ENCODE results near the gene CEP128.

CEP128 gene

DNA sequence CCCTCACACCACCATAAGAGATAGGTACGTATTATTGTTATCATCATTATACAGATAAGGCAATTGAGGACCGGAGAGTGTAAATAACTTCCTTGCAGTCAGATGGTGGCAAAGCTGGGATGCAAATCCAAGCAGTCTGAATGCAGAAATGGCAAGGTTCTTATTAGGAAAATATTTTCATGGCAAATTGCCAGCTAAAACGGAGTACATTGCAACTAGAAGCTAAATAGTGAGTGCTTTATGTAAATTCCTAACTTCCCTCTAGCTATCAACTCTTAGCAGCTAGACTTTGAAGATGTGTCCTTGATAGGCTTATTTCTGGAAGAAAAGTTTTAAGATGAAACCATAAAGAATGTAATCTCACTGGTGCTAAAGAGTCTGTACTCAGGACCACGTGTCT, 406.4 kb downstream of the CEP128 start:
- DNase-seq = no peak

DNA sequence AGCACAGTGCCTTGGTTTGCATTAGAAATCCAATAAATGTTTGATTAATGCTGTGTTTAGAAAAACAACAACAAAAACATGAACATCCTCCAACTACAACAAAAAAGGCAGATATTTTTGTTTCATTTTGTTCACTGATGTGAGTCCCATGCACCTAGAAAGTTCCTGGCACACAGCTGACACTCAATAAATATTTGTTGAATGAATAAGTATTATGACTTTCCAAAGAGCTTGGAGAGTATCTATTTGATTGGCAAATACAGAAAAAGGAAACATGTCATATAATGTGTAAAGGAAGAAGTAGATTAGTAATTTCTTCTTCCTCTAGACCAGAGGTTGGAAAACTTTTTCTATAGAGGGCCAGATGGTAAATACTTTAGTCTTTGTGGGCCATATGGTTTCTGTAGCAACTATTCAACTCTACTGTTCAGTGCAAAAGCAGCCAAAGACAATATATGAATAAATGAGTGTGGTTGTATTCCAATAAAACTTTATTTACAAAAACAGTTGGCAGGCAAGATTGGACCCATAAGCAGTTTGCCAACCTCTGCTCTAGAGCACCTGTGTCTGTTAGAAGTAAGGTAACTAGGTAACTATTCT, 417.9 kb downstream of the CEP128 start:
- DNase-seq = no peak

DNA sequence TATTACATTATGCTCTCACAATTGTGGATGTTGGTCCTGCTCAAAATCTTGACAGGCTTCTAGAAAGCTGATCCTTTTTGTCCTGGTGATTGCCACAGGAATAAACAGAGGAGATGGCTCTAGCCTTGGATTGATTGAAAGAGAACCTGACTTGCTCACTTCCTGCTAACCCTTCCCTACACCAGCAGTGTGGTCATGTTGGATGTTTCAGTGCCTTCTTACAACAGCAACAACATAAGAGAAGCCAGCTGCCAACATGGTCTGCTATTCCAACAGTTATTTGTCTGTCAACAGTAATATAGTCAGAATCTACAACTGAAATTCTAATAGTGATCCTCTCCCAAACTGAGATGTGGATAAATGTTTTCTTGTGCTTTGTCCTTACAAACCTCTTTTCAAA, 418.6 kb downstream of the CEP128 start:
- DNase-seq = no peak

DNA sequence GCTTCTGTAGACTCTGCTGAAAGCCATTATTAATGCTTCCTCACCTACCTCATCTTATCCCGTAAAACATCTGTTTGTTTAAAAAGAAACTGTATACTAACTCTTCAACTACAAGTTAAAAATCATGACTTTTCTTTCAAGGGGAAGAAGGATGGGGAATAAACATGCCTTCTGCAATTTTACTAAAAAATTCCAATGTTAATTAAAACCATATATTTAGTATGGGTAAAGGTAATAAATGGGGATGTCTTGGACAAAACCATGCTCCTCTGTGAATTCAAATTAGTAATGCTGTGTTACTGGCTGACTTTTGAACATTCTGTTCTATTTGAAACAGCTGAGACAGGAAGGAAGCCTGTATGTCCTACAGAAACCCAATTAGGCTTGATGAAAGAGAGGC, 419.1 kb downstream of the CEP128 start:
- DNase-seq = no peak

DNA sequence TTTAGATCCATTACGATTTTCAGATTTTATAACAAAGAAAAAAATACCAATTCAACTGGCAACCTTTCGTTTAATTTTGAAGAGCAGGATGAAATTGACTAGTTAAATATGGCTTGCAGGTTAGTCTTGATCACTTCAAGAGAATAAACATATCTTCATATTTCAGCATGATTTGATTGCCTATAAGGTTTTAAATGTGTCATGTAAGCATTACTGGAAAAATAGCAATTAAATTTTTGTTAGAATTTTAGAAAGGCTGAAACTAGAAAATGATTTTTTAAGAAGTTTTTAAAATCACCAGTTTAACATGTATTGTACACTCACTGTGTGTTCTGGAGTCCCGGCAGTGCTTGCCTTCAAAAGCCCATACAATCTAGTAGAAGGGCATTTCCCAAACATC, 420.1 kb downstream of the CEP128 start:
- DNase-seq = no peak

DNA sequence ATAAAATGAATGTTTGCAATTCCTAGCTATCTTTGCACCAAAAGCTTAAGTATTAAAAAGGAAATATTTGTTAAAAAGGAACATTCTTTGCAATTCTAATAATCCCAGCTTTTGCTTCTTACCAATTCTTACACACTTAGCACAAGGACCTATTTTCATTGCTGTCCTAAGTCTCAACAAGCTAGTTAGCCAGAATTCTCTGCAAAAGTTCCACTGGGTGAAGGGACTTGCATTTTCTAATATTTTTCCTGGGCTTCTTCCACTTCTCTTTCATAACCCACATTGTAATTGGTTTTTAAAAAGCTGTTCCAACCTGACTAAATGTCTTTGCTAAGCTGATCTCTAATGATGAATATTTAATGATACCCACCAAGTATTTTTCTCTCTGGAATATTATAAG, 422.5 kb downstream of the CEP128 start:
- no peak for DNase-seq

DNA sequence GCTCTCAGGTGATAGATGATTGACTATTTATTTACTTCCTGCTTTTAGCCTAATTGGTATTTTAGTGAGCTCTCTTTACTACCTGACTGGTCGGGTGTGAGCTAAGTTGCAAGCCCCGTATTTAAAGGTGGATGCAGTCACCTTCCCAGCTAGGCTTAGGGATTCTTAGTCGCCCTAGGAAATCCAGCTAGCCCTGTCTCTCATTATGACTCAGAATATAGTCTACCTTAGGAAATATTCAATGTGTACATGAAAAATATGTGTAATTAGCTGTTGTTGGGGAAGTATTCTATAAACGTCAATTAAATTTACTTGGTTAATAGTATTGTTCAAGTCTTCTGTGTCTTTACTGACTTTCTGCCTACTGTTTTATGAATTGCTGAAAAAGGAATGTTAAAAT, 423.4 kb downstream of the CEP128 start:
- no peak for DNase-seq

DNA sequence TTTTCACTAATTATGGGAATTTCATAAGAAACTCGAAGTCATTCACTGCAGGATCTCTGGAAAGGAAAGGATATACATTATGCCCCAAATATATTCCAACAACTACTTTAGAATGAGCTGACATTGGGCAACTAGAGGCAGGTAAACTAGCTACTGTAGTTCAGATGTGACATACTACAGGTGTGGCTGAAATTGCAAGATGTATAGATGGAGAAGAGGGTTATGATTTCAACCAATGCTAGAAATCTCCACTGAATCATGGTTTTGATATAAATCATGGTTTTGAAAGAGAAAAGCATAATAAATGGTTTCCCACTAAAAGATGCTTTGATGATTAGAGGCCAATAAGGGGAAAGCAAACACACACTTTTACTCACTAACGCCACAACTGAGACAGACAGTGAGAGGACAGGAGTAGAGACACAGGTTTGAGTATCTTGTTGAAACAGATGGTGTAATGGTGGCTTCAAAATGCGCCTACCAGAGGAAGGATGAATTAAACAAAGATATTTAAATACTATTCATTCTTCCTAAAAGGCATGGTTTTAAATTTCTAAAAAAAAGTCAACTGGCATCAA, 434.2 kb downstream of the CEP128 start:
- DNase-seq = no peak

DNA sequence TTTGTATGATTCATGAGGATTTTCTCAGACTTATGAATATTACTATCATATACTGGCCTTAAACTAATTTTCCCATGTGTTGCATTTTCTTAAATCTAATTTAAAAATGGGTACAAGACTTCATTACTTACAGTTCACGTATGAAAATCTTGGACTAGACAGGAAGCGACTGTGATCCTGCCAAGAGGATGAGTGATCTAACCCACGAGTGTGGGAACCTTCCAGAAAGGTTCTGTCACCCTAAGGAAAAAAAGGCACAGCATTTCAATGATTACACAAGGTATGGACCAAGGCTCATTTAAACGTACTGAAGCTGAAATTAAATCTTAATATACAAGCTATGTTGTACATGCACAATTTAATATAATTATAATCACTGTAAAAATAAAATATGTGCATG, 436.8 kb downstream of the CEP128 start:
- DNase-seq = no peak

DNA sequence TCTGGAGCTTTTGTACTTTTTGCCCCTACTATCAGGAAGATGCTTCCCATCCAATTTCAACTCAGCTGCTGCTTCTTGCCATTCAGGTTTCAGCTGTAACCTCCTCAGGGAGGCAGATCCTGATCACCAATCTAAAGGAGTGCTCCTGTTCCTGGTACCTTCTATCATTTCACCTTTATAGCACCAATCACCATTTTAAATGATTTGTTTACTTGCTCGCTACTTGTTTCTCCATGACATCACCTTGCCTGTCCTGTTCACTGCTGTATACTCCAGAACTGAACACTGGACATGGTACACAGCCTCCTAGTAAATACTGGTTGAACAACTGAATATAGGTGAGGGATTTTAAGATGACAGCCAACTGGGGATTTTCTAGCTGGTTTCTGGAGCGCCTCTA, 443.0 kb downstream of the CEP128 start:
- DNase-seq = no peak

DNA sequence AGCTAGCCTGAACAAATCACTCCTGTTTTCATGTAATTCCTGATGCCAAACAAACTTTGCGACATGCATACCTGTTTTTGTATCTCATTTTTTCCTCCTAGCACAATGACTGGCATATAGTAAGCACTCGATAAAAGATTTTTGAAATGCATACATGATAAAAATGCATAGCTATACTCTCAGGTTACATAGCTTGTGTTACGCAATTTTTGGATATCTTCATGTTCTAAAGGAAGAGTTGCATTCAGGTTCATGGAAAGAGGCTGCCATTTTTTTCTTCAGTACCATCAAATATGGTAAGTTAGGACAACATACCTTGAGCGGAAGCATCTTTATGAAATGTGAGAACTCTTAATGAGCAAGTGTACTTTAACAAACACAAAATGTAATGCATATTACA, 445.4 kb downstream of the CEP128 start:
- no peak for DNase-seq

DNA sequence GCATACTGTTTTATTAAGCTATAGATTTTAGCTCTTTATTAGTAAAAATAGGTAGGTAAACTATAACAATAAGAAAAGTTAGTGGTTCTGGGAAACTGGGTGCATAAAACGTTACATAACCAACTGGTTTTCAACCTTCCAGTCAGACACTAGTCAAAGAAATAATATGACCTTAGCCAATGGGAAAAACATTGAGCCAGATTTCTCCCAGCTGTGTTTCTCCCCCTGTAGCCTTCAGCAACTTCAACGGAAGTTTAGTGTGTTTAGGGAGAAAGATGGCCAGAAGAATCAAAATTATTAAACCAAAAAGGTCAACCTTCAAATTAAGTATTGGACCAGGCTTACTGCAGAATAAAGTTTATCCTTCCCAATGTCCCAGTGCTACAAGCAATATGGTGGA, 446.8 kb downstream of the CEP128 start:
- no peak for DNase-seq

DNA sequence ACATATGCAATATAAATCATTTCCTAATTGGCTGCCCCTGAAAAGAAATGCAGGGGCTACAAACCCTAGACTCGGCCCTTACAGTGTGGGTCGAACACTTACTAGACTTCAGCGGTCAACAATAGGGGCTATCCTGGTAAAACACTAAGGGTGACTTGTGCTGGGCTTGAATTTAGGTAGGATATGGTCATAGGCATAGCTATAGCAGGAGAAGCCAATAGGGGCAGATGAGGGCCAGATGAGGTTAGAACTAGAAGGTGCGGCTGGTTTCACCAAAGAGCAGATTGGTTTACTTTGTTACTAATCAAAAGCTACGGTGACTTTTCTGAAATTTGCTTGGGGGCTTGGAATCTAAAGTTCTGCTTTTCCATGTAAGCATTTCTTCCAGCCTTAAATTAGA, 447.9 kb downstream of the CEP128 start:
- DNase-seq = no peak

DNA sequence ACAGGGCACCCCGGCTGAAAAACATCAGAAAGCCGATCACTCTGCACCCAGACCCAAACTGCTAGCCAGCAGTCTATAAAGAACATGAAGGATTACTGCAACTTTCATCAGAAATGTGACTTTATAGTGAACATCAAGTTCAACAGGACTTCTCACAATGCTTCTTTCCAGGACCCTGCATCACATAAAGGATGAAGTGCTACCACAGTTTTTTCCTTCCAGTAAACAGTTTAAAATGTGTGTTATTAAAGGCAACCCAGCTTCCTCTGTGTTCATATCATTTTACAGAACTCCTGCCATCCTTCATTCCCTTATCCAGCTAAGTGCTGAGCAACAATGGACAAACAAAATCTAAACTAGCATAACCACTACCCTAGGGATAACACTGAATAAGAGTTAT, 449.9 kb downstream of the CEP128 start:
- no peak for DNase-seq

DNA sequence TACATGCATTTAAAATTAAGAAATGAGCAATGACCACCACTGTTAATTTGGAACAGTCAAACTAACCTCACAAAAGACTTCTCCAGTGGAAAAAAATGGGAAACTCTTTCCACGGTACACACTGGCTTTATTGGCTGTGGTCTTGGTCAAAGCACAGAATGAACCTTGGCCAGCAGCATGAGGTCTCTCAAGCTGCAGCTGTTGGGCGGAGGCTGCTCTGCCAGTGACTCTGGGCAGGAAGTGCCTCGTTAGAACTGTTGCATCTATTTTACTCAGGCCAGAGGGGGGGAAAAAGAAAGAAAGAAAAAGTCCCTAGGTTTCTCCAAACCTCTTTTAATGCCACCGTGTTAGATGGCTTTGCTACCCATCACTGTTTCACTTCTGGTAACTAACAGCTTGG, 450.4 kb downstream of the CEP128 start:
- no peak for DNase-seq

DNA sequence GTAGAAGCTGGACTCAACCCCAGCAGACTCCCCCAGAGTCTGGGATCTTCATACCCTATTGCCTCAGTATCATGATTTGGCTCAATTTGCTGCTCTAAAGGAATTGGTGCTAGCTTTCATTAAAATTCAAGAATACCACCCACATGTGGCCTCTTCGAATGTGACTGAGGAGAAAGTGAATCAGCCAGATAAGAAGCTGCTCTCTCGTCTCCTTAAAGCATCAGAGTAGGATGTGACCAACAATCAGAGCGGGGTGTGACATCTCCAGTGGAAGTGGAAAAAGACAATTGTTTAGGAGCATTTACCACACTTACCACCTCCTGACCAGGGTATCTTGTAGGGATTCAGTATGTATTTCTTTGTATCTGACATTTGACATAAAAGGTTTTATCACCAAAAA, 452.0 kb downstream of the CEP128 start:
- no peak for DNase-seq

DNA sequence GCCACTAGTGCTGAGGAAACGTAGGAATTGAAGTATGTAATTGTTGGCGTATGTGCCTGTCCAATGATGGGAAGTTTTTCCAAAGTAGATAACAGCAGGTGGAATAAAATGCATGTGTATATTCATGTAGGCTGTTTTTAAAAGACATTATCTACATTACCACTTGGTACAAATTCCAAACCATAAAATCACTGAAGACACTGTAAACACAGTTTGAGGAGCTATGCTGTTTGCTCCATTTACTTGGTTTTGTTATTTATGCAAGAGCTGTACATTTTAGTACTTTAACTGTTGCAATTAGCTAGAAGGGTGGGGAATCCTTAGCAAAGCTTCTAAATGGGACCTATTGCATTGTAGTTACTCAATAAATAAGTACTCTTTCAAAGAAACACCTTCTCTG, 455.8 kb downstream of the CEP128 start:
- no peak for DNase-seq

DNA sequence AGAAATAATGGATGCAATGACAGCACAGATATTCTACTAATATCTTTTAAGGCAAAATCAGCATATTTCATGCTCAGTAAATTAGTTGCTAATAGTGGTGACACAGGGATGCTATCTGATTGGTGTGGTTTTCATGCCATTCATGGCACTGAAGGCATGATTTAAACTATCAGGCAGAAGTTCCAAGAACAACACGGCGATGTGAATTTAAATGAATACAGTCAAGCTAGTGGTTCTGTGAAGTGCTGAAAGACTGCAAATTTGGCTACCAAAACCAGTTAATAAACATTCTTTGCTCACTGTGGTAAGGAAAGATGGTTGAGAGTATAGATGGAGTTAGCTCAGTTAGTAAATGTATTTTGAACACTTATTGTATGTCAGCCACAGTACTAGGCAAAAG, 458.2 kb downstream of the CEP128 start:
- no peak for DNase-seq

DNA sequence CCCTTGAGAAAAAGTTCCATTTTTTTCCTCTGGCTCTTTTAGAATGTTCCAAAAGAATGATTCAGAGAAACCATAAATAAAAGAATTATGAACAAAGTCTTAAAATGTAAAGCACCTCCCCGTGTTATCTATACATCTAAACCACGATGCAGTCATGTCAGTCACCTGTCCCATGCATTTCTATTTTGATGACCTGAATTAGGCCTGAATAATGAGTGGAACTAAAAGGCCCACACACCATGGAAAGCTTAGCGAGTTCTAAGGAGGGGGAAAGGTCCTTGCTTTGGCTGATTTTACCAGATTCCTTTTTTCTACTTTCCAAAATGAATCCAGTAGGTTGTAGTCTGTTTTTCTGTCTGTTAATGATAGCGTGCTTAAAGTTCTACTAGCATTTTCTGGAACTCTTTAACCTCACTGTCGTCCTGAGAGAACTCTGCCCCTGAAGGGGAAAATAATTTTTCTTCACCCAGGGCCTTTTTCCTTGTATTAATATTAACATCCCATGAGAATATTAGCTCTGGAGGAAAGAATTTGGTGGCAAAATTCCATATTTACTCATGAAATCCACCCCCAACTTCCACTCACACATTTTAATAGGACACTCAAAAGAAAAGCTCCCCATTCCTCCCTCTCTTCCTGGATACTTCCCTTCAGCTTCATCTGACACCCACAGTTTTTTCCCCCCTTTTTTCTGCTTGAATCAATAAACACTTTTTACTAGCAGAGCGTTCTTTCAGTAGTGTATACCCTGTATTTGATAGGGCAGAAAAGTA, 464.0 kb downstream of the CEP128 start:
- DNase-seq = no peak

DNA sequence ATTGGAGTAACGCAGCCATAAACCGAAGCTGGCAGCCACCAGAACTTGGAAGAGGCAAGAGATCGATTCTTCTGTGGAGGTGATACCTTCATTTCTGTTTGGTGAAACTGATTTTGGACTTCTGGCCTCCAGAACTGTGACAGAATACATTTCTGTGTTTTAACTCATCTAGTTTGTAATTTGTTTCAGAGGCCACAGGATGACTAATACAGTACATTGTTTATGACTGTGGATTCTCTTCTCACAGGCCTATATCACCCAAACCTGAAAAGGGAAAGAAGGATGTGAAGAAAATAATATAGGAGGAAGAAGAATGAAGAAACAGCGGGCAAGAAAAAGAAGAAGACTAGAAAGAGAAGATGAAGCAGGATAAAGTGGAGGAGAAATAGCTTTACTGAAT, 466.5 kb downstream of the CEP128 start:
- DNase-seq = no peak

DNA sequence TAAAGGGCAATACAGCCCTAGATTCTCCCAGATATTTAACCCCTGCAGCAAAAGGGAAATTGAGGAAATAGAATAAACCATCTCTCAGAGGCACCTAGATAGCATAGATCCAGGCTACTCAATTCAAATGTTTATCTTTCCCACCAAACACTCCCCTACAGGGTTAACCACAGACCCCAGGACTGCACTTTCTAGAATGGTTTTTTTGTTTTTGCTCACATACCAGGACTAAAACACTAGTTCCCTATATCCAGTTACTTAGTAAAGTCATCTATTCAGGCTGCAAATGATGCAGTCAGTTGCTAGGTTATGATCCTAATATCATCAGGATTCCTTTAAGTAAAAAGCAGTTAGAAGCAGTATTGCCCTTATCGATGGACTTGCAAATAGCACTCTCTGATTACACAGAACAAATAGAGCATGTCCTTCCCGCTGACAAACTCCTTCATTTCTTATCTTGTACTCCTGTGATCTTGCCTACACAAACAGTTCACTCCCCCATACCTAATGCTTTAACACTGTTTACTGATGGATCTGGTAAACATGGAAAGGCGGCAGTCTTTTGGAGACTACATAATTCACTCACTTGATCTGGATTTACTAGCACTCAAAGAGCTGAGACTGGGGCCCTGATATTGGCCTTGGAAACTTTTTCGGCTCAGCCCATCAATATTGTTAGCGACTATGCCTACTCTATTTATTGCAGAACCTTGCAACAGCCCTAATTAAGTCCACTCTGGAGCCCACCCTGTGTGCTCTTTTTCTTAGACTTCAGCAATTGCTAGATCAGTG, 473.0 kb downstream of the CEP128 start:
- DNase-seq = no peak

DNA sequence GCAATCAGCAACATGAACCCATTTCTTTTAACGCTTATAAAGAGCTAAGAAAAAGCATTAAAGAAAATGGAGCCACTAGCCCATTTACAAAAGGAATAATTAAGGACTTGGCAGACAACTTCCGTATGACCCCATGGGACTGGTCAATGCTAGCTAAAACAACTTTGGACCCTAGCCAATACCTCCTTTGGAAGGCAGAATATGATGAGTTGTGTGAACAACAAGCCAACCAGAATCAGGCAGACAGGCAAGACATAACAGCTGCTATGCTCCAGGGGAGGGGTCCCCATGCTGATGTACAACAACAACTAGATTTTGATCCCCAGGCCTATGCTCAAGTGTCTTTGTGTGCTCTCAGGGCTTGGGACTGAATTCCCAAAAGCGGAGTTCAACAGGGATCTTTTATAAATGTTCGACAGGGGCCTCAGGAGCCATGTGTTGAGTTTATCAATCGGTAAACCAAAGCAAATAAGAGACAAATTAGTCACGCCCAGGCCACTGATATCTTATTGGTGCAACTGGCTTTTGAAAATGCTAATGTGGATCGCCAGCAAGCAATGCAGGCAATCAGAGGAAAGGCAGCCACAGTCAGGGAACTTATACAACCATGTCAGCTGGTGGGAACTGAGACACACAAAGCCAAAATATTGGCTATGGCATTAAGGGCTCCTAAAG, 475.9 kb downstream of the CEP128 start:
- no peak for DNase-seq

DNA sequence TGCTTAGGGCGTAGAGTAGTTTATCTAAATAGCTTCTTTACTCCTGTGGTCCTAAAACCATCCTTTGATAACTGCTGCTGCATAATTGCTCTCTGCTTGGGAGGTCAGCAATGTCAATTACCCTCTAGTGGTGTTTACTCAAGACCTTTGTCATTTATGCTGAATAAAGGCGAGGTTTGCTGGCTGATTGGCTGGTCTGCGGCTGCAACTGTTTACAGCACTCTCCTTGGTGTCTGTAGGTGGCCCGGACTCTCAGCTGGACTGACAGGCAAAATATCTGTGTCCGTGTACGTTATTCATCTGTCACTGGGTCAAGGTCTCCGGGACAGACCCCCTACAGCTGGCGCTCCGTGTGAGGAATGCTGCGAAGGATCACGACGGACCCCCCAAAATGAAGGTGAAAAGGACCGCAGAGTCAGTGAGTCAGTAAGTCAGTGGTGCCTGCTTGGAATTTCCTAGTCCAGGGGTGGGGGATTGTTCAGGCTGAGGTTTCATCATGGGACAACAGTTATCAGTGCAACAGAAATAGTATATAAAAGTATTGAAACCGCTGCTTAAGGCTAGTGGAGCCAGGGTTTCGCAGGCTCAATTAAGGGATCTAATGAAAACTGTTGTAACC, 476.9 kb downstream of the CEP128 start:
- no peak for DNase-seq

All from cortex of kidney (tissue), 1 donor.